Suprapubic skin (tissue), 4 donors: ENCODE measurements around the gene CERS2. TPM values are rescaled to one million over a fixed set of nuclear protein-coding genes. Genes with fewer than 3 reads are reported as not detected.

Experiments
- DNase-seq, 2 donors: peaks; one replicate each; pipeline ENCODE4 v3.0.0-alpha.2; 2019; ENCODE audit warnings: low spot score in 2 of 2
- H3K27ac ChIP-seq: fragments of 200-600 bp; sonication (generic); one replicate; pipeline ENCODE4 v1.5.1; 2019
- H3K27me3 ChIP-seq: fragments of 200-600 bp; sonication (generic); one replicate; pipeline ENCODE4 v1.5.1; 2019
- H3K36me3 ChIP-seq: fragments of 200-600 bp; sonication (generic); one replicate; pipeline ENCODE4 v1.5.1; 2019
- H3K4me1 ChIP-seq: fragments of 200-600 bp; sonication (generic); one replicate; pipeline ENCODE4 v1.5.1; 2019
- H3K4me3 ChIP-seq: fragments of 200-600 bp; sonication (generic); one replicate; pipeline ENCODE4 v1.5.1; 2019; ENCODE audit warnings: mild to moderate bottlenecking
- H3K9me3 ChIP-seq: fragments of 200-600 bp; sonication (generic); one replicate; pipeline ENCODE4 v1.5.1; 2019
- EP300 ChIP-seq: sonication (generic); formaldehyde crosslinking; IDR thresholded peaks from one replicate; pipeline ENCODE4 v1.6.1; 2017; ENCODE audit warnings: antibody characterized with exemption
- POLR2A ChIP-seq, 2 donors: fragments of 450-650 bp; IDR thresholded peaks; one replicate each; pipeline ENCODE4 v1.6.1; 2017; ENCODE audit warnings: antibody characterized with exemption in 2 of 2, mild to moderate bottlenecking in 2 of 2, moderate library complexity in 2 of 2
- POLR2AphosphoS5 ChIP-seq, 3 donors: sonication (generic); formaldehyde crosslinking; IDR thresholded peaks; one replicate each; pipeline ENCODE4 v1.6.1; 2017; ENCODE audit warnings: antibody characterized with exemption in 3 of 3
- WGBS: methylation state at CpG from one replicate; pipeline ENCODE4 v1.1.5; 2018; 5-methylcytosine and 5-hydroxymethylcytosine counted together
- total RNA-seq, 4 donors: library from RNA; depleted of rRNA; stranded (reverse); fragments of >200 nt; gene quantifications; one replicate each; pipeline ENCODE4 v1.1.0, GENCODE V29; 2016
- TF ChIP-seq, protein P1 (sequence below), 2 donors: fragments of 200-600 bp in 1 of 2; fragments of 450-650 bp in 1 of 2; sonication (generic) in 1 of 2; IDR thresholded peaks; one replicate each; pipeline ENCODE4 v1.5.1; 2016 to 2019; ENCODE audit warnings: antibody characterized with exemption in 2 of 2, mild to moderate bottlenecking in 1 of 2, moderate library complexity in 1 of 2

CERS2 gene
- total RNA-seq, 4 donors from 2014 or later: 46.5 to 57.9 (median 51.4) TPM

DNA sequence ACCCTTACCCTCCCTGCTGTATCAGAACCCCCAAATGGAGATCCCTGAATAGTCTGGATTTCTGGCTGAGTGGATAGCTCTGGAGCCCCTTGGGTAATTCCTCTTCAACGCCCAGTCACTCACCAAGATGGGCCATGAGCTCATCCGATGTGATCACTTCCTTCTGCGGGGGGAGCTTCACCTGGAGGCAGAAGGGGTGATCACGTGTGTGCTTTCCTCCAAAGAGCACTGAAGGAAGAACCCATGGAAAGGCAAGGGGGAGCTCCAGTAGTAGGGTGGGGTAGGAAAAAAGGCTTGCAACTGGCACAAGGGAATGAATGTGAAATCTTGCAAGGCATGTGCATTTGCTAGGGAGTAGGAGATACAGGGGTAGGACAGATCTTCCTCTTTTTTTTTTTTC lies 27.0 kb upstream of the CERS2 start:
- Histone ChIP-seq H3K4me3 (no peak overlapping the region), H3K36me3 (peaks cover 57% of the 10 kb centered on the region), H3K27me3 (no peaks in the 10 kb centered on the region), H3K4me1 (peaks cover 43% of the 10 kb centered on the region), H3K9me3 (no peaks in the 10 kb centered on the region), H3K27ac (no peak overlapping the region)
- DNase-seq: no peak
- WGBS: 65% methylated on average over 4 of the region's 4 CpGs
- no peak for TF ChIP-seq EP300
- TF ChIP-seq POLR2AphosphoS5 (IDR thresholded peaks at IDR 0.05): no peak

DNA sequence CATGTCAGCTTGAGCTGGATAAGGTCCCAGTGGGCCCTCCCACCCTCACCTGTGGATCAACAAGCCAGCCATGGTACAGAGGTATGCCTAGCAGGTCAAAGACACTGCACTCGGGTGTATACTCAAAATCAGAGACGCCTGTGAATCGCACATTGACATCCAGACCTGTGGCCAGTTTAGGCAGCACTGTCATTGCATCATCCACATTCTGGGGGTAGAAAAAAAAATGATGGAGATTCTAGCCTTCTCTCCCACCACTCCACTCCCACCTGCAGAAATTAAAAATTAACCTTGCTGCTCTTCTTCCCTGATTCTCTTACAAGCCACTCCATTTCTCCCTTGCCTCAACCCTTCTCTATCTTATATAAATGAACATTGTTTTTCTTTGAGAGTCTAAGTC lies 25.8 kb upstream of the CERS2 start:
- 93% methylated on average over 3 of the region's 3 CpGs for WGBS
- Histone ChIP-seq H3K27ac (no peak overlapping the region), H3K9me3 (no peaks in the 10 kb centered on the region), H3K27me3 (no peaks in the 10 kb centered on the region), H3K4me3 (no peak overlapping the region), H3K36me3 (peaks cover 57% of the 10 kb centered on the region), H3K4me1 (peaks cover 43% of the 10 kb centered on the region)
- no peak for DNase-seq
- TF ChIP-seq POLR2AphosphoS5 (IDR thresholded peaks at IDR 0.05) (no peak), EP300 (no peak), POLR2A (IDR thresholded peaks at IDR 0.05) (no peak)
- TF ChIP-seq, protein P1, sequence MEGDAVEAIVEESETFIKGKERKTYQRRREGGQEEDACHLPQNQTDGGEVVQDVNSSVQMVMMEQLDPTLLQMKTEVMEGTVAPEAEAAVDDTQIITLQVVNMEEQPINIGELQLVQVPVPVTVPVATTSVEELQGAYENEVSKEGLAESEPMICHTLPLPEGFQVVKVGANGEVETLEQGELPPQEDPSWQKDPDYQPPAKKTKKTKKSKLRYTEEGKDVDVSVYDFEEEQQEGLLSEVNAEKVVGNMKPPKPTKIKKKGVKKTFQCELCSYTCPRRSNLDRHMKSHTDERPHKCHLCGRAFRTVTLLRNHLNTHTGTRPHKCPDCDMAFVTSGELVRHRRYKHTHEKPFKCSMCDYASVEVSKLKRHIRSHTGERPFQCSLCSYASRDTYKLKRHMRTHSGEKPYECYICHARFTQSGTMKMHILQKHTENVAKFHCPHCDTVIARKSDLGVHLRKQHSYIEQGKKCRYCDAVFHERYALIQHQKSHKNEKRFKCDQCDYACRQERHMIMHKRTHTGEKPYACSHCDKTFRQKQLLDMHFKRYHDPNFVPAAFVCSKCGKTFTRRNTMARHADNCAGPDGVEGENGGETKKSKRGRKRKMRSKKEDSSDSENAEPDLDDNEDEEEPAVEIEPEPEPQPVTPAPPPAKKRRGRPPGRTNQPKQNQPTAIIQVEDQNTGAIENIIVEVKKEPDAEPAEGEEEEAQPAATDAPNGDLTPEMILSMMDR (IDR thresholded peaks at IDR 0.05): no peak

DNA sequence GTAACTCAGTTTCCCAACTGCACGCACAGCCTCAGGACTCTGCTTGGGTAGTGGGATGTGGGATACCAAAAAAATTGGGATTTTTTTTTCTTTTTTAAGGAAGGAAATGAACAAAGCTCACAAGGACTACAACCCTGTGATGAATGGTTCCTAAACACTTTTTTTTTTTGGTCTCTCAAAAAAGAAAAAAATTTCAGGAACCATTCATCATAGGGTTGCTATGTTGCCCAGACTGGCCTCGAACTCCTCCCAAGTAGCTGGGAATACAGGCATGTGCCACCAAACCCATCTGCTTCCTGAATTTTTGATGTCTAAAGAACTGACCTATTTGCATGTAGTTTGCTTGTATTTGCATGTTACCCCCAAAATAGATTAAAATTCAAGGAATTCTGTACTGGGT lies 25.3 kb upstream of the CERS2 start:
- no peak for DNase-seq
- H3K4me1 ChIP-seq: peaks cover 43% of the 10 kb centered on the region
- no peaks in the 10 kb centered on the region for H3K27me3 ChIP-seq
- H3K4me3 ChIP-seq: no peak overlapping the region
- no peaks in the 10 kb centered on the region for H3K9me3 ChIP-seq
- WGBS: 88% methylated on average over 2 of the region's 2 CpGs
- TF ChIP-seq POLR2A (IDR thresholded peaks at IDR 0.05): no peak
- TF ChIP-seq EP300: no peak
- TF ChIP-seq, protein P1 (IDR thresholded peaks at IDR 0.05): no peak
- TF ChIP-seq POLR2AphosphoS5 (IDR thresholded peaks at IDR 0.05): no peak
- H3K36me3 ChIP-seq: peaks cover 57% of the 10 kb centered on the region
- H3K27ac ChIP-seq: no peak overlapping the region

DNA sequence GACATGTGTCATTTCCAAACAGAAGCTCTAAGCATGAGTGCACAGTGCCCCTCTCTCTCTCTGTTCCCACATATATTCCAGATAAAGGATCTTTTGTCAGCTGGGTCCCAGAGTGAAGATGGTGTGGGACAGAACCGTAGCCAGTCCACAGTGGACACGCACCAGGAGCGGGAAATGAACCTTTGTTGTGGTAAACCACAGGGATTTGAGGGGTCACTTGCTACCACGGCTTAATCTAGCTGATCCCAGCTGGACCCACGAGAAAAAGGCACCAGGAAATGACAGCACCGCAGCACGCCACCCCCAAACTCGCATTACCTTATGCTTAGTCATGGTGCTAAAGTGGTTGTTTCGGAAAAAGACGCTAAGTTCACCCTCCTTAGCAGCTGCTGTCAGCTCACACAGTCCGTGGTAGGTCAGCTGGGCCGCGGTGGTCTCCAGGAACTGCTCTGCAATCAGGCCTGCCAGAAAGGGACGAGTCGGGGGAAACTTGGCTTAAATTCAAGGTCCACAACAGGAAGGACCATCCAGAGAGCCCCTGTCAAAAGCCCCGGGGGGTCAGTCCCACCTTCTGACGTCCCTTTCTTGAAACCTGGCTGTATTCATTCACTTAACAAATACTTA lies 24.5 kb upstream of the CERS2 start:
- 85% methylated on average over 17 of the region's 17 CpGs for whole genome bisulfite sequencing
- no peaks in the 10 kb centered on the region for H3K9me3 ChIP-seq
- H3K4me1 ChIP-seq: peaks cover 37% of the 10 kb centered on the region
- no peak for DNase-seq
- no peaks in the 10 kb centered on the region for H3K27me3 ChIP-seq
- H3K4me3 ChIP-seq: no peak overlapping the region
- H3K36me3 ChIP-seq: peaks cover 57% of the 10 kb centered on the region
- TF ChIP-seq POLR2A (IDR thresholded peaks at IDR 0.05): no peak
- TF ChIP-seq EP300: no peak
- no peak for TF ChIP-seq POLR2AphosphoS5 (IDR thresholded peaks at IDR 0.05)
- TF ChIP-seq, protein P1 (IDR thresholded peaks at IDR 0.05): no peak
- H3K27ac ChIP-seq: no peak overlapping the region

DNA sequence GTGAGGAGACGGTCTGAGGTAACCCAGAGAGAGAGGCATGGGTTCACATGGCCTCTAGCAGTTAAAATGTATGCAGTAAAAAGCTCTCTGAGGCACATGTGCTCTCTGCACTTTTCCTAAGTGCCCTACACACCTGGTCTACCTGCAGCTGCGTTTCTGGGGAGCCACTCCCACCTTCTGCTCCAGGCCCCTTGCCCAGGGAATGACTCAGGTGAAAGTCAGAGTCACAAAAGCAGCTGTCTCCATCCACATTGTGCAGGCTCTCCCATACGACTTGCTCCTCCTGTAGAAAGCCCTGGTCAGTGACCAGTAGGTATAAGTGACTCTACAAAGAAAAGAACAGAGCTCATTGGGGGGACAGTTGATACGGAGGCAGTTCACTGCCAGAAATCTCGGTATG lies 23.3 kb upstream of the CERS2 start:
- Histone ChIP-seq H3K4me3 (no peak overlapping the region), H3K36me3 (peaks cover 57% of the 10 kb centered on the region), H3K27me3 (no peaks in the 10 kb centered on the region), H3K4me1 (peaks cover 25% of the 10 kb centered on the region), H3K27ac (no peak overlapping the region), H3K9me3 (no peaks in the 10 kb centered on the region)
- TF ChIP-seq, protein P1 (IDR thresholded peaks at IDR 0.05): no peak
- TF ChIP-seq POLR2A (IDR thresholded peaks at IDR 0.05) (no peak), POLR2AphosphoS5 (IDR thresholded peaks at IDR 0.05) (no peak), EP300 (no peak)
- DNase-seq: no peak
- WGBS: 72% methylated on average over 4 of the region's 5 CpGs
